ENCODE data around the gene DNAJC11.

- TF ChIP-seq EZH2 (IDR thresholded peaks at IDR 0.05; ENCODE audit: insufficient read depth, poor library complexity, severe bottlenecking), result no peak
- no peak for TF ChIP-seq EZH2phosphoT487 (IDR thresholded peaks at IDR 0.05; ENCODE audit: insufficient read depth, low read depth)
Observed at GRCh38 chr1:6675941-6676340, 25.7 kb downstream of the DNAJC11 start.
